Activated CD8-positive, alpha-beta memory T cell treated with anti-CD3 and anti-CD28 coated beads, Interleukin-2, amount 50 U/mL, for 24 hours (primary cell): ENCODE measurements around the gene TBC1D19.
"Not testable (repeated sequence)": the region's sequence is repeated elsewhere in the genome, so short reads cannot be mapped to it uniquely, and the experiment has no call there.

Experiments
- DNase-seq: peaks from one replicate; pipeline ENCODE4 v3.0.0-alpha.2; 2020; ENCODE audit errors: extremely low read depth

TBC1D19 gene

GRCh38 chr4:26601204-26601603 is 17.3 kb downstream of the TBC1D19 start:
- no peak for DNase-seq

- no peak for DNase-seq
Observed at GRCh38 chr4:26607776-26608175, 23.9 kb downstream of the TBC1D19 start.

- no peak for DNase-seq
Observed at GRCh38 chr4:26609391-26609790, 25.5 kb downstream of the TBC1D19 start.

GRCh38 chr4:26609868-26610267 is 26.0 kb downstream of the TBC1D19 start:
- no peak for DNase-seq

- DNase-seq = no peak
Observed at GRCh38 chr4:26611372-26611771, 27.5 kb downstream of the TBC1D19 start.

GRCh38 chr4:26611885-26612284 is 28.0 kb downstream of the TBC1D19 start:
- no peak for DNase-seq

GRCh38 chr4:26613237-26613636 is 29.4 kb downstream of the TBC1D19 start:
- no peak for DNase-seq

- no peak for DNase-seq
Observed at GRCh38 chr4:26613735-26614134, 29.9 kb downstream of the TBC1D19 start.

- no peak for DNase-seq
Observed at GRCh38 chr4:26619784-26620183, 35.9 kb downstream of the TBC1D19 start.

- DNase-seq = no peak
Observed at GRCh38 chr4:26621366-26621765, 37.5 kb downstream of the TBC1D19 start.

- DNase-seq = no peak
Observed at GRCh38 chr4:26622913-26623312, 39.0 kb downstream of the TBC1D19 start.

- not testable (repeated sequence) for DNase-seq
Observed at GRCh38 chr4:26626658-26627057, 42.8 kb downstream of the TBC1D19 start.

GRCh38 chr4:26632916-26633315 is 49.0 kb downstream of the TBC1D19 start:
- no peak for DNase-seq

GRCh38 chr4:26634237-26634636 is 50.4 kb downstream of the TBC1D19 start:
- DNase-seq = no peak

- no peak for DNase-seq
Observed at GRCh38 chr4:26636458-26636857, 52.6 kb downstream of the TBC1D19 start.

GRCh38 chr4:26640639-26641038 is 56.8 kb downstream of the TBC1D19 start:
- DNase-seq = not testable (repeated sequence)

- no peak for DNase-seq
Observed at GRCh38 chr4:26647523-26648224, 63.8 kb downstream of the TBC1D19 start.

GRCh38 chr4:26648260-26648659 is 64.4 kb downstream of the TBC1D19 start:
- DNase-seq = no peak

GRCh38 chr4:26660261-26660660 is 76.4 kb downstream of the TBC1D19 start:
- DNase-seq = no peak

GRCh38 chr4:26663888-26664287 is 80.0 kb downstream of the TBC1D19 start:
- DNase-seq = no peak

GRCh38 chr4:26670903-26671537 is 87.1 kb downstream of the TBC1D19 start:
- no peak for DNase-seq

- DNase-seq = not testable (repeated sequence)
Observed at GRCh38 chr4:26679040-26679695, 95.3 kb downstream of the TBC1D19 start.

GRCh38 chr4:26682436-26682835 is 98.6 kb downstream of the TBC1D19 start:
- DNase-seq = no peak
